Fibroblast of peridontal ligament (primary cell): Measurements from ENCODE around the gene ABTB1.
A peak's percentile ranks its signal among the peaks of the same experiment; 100 is the strongest.

Experiments used
- DNase-seq: peaks from one replicate; pipeline ENCODE4 v3.0.0-alpha.2; 2010; ENCODE audit errors: extremely low read depth

Gene ABTB1

DNA sequence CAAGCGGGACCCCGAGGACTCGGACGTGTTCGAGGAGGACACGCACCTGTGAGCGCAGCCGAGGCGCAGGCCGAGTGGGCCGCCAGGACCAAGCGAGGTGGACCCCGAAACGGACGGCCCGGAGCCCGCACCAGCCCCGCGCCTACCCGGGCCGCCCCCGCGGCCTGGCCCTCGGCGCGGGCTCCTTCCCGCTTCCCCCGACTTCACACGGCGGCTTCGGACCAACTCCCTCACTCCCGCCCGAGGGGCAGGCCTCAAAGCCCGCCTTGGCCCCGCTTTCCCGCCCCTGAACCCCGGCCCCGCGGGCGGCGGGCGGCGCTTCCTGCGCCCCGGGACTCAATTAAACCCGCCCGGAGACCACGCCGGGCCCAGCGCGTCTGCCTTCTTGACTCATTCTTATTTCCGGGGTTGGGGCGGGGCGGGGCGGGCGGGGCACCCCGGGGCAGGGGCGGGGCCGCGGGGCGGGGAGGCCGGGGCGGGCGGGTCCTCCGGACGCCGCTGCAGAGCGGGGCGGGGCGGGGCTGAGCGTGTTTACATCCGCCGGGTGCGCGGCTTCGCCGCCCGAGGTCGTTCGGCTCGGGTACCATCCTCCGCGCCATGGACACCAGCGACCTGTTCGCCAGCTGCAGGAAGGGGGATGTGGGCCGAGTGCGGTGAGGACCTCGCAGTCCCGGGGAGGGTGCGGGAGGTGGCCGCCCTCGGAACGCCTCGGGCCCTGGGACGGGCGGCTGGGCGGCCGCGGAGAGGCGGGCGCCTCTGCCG lies at the start of gene ABTB1:
TSS of gene ABTB1 (plus strand) at position 524 of the 762 bp plus-strand sequence. CDS start at position 598, 74 bp downstream.
- DNase-seq = peak; percentile 48

- no peak for DNase-seq
Observed at GRCh38 chr3:127624063-127624462, 48.7 kb upstream of the ABTB1 start.

DNA sequence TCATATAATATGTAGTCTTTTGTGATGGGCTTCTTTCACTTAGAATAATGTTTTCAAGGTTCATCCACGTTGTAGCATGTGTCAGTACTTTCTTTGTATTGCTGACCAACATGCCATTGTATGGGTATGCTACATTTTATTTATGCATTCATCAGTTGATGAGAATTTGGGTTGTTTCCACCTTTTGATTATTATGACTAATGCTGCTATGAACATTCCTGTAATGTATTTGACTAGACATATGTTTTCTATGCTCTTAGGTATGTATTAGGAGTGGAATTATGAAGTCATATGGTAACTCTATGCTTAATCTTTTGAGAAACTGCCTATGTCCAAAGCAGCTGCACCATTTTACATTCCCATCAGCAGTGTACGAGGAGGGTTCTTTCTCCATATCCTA lies 46.9 kb upstream of the ABTB1 start:
- no peak for DNase-seq

GRCh38 chr3:127628426-127628787 lies 44.3 kb upstream of the ABTB1 start:
- no peak for DNase-seq

DNA sequence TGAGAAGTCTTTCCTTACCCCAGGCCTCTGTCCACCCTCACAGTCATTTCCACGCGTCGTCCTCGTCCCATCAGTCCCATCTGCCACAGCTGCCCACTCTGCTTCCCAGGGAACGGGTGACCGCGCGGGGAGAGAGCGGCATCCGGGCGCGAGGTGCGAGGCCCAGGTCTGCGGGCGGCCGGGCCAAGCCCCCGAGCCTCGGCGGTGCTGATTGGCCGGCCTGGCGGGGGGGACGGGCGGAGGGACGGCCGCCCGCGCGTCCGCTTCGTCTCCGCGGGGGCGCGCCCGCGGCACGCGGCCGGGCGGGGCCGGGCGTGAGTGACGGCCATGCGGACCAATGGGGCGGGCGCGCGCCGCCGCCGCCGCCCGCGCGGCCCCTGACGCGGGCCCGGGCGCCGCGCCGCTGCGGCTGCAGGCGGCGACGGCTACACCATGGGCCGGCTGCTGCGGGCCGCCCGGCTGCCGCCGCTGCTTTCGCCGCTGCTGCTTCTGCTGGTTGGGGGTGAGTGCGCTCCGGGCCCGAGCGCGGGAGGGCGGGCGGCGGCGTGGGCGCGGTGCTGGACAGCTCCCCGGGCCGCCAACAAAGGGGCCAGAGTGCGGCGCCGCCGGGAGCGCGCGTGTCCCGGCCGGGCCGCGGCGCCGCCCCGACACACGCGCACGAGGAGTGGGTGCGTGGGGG lies 43.8 kb upstream of the ABTB1 start, which contains the start of gene PODXL2:
TSS of gene PODXL2 (plus strand) at position 398 of the 679 bp plus-strand sequence. CDS start at position 433, 35 bp downstream.
- peak; percentile 27 for DNase-seq

DNA sequence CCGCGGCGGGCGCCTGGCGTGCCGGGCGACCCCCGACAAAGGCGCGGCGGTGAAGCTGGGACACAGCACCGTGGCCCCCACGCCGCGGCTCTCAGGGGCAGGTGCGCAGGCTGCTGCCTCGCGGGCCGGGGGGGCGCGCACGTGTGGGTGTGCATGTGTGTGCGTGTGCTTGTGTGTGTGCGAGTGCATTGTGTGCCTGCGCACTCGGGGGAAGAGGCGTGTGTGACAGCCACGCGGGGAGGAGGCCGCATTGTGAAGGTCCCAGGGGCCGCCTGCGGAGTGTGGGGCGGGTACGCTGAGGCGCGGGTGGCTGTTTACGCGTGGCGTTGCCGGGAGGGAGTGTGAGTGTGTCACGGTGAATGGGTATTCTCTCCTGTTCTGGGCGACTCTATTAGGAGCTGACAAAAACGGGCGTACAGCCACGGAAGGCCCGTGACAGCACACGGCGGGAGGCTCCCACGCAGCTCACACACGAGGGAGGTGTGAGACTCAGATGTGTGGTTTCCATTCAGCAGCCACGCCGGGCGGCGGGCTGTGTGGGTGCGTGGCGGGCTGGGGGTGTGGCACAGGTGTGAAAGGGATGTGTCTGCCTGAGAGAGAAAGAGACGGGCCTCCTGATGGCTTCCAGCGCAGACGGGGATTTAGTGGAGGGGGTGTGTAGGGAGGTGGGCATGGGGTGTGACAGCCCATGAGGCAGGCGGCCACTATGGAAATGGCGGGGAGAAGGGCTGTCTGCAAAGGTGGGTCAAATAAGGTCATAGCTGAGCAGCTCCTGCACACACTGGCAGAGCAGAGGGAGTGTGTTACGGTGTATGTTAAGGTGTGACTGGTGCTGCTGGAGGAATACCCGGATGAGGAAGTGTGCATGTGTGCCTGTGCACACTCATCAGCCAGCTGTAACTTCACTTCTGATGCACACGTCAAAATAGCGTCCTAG lies 43.0 kb upstream of the ABTB1 start:
- DNase-seq = no peak

- no peak for DNase-seq
Observed at GRCh38 chr3:127630811-127631714, 41.7 kb upstream of the ABTB1 start.

DNA sequence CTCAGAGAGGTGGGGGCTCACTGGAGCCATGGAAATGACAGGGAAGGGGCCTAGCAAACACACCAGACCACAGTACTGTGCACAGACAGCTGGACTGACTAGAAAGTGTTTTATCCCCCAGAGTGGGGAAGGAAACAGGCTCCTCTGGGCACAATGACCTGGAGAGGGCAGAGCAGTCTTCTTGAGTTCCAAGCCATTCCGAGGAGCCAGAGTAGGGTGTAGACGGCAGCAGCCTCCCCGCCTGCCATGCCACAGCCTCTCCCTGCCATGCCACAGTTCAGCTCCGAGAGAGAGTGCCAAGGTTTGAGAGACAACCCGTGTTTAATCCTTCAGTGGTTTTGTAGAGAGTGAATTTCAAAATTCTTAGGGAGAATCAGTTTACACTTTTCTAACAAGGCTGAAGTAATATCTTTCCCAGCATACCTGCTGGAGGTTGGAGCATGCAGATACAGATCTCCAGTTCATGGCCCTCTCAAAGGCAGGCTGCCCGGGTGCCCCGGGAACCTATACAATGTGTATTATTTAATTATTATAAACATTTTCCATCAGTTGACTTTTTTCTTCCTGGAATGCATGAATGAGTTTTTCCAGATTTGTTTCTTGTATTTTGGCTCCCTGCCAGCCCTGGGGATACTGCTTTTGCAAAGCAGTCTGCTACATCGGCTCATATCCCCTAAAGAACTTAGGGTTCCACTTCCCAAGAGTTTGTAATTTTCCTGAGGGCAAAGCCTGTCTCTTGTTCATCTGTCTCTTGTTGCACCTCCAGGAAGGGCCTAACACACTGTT lies 40.5 kb upstream of the ABTB1 start:
- no peak for DNase-seq

DNA sequence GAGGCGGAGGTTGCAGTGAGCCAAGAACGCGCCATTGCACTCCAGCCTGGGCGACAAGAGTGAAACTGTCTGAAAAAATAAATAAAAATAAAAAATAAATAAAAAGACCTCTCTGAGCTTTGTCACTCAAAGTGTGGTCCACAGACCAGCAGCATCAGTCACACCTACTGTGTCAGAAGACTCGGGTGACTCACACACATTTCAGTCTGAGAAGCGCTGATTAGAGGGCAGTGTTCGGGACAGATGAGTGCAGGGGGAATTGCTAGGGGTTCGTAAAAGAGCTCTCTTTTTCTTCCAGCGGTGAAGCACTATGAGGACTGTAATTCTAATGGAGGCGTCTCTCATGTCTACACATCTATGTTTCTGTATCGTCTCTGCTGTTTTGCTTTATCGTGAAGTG lies 38.1 kb upstream of the ABTB1 start:
- no peak for DNase-seq

DNA sequence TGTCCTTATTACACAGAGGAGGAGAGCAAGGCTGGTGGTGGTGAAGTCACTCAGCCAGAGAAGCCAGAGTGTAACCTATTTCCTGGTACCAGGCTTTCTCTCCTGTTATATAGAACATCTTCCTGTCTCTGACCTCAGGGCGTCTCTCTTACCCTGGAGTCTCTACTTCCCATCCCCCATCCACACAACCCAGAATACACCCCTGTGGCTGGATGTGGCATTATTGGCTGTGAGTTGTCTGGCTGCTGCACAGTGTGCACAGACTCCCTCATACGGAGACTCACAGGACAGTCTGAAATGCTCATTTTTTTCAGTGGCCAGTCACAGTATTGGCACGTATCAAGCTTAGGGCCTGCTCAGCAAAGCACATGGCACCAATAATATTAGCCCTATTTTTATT lies 35.2 kb upstream of the ABTB1 start:
- no peak for DNase-seq

GRCh38 chr3:127637971-127638370 lies 34.8 kb upstream of the ABTB1 start:
- DNase-seq = no peak

DNA sequence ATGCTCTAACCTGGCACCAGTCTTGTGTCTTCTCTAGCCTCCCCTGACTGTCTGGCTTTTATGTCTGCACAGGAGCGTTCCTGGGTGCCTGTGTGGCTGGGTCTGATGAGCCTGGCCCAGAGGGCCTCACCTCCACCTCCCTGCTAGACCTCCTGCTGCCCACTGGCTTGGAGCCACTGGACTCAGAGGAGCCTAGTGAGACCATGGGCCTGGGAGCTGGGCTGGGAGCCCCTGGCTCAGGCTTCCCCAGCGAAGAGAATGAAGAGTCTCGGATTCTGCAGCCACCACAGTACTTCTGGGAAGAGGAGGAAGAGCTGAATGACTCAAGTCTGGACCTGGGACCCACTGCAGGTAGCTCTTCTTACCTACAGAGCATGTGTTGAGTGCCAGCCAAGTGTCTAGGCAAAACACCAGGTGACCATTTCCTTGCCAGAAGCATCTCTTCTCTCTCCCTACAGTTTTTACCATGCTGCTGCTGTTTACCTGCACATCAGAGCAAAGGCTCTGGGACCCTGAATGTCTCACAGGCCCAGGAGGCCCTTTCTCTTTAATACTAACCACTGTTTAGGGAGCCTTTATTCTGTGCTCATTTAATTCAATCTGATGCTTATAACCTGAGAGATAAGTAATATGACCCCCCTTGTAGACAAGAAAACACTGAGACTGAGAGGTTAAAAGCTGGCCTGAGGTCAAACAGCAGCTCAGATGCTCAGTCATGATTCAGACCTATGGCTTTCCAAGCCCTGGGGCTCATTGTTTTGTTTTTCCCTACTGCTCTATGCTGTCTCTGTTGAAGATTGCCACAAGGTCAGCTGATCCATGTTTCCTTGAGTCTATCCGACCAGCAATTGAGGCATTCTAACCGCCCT lies 33.3 kb upstream of the ABTB1 start:
- no peak for DNase-seq

DNA sequence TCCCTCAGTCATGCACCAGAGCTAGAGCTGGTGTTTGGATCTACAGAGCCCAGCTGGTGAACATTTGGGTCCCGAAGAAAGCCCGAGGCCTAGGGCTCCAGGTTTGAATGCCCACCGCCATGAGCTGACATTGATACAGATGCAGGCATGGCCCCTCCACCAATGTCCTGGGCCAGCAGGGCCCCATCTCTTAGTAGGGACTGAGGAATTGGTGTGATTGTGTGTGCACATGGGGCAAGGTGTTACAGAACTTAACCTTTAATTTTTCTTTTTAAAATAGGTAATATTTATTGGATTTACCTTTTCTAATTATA lies 32.8 kb upstream of the ABTB1 start:
- DNase-seq = no peak

GRCh38 chr3:127644641-127645370 lies 27.9 kb upstream of the ABTB1 start:
- no peak for DNase-seq

GRCh38 chr3:127645371-127646015 lies 27.3 kb upstream of the ABTB1 start:
- DNase-seq = no peak

DNA sequence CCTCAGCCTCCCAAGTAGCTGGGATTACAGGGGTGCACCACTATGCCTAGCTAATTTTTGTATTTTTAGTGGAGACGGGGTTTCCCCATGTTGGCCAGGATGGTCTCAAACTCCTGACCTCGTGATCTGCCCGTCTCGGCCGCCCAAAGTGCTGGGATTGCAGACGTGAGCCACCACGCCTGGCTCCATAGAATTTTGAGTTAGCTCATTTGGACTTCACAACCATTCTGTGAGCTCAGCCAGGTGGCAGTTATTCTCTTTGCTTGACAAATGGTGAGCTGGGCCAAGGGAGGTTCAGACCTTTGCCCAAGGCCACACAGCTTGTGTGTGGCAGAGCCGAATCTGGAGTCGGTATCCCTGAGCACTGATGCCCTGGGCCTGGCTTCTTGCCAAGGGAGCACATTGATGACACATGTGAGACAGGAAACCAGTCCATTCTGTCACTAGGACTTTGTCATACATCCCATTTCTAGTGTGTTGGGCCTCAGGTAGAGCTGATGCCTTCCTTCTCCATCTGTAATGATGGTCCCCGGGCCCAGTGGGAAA lies 26.2 kb upstream of the ABTB1 start:
- no peak for DNase-seq

GRCh38 chr3:127647166-127647844 lies 25.4 kb upstream of the ABTB1 start:
- DNase-seq = no peak

GRCh38 chr3:127647845-127648204 lies 24.9 kb upstream of the ABTB1 start:
- no peak for DNase-seq
